ENCODE data around the gene RIOX2.

RIOX2 gene

DNA sequence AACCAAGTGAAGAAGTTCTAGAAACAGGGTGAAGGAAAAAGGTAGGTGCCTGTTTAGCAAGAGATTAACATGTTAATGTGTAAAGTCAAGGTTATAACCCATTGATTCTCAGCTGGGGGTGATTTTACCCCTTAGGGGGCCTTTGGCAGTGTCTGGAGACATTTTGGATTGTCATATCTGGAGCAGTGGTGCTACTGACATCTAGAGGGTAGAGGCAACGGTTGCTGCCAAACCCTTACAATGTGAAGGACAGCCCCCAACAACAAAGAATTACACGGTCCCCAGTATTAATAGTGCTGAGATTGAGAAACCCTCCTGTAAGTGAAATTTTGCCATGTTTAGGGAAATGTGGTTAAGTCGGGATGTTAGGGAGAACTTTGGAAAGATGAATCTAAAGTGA is 75.7 kb downstream of the RIOX2 start:
- Histone ChIP-seq H3K27me3 (replicated peaks; ENCODE audit: control insufficient read depth, insufficient read depth, low read length) (no peaks in the 10 kb centered on the region), H3K36me3 (ENCODE audit: control insufficient read depth, insufficient read depth, low read length) (no peaks in the 10 kb centered on the region), H3K4me3 (replicated peaks; ENCODE audit: low read depth, low read length) (no peak overlapping the region)
- no peak for DNase-seq (ENCODE audit: extremely low read depth, insufficient read length)
- TF ChIP-seq, protein P1, sequence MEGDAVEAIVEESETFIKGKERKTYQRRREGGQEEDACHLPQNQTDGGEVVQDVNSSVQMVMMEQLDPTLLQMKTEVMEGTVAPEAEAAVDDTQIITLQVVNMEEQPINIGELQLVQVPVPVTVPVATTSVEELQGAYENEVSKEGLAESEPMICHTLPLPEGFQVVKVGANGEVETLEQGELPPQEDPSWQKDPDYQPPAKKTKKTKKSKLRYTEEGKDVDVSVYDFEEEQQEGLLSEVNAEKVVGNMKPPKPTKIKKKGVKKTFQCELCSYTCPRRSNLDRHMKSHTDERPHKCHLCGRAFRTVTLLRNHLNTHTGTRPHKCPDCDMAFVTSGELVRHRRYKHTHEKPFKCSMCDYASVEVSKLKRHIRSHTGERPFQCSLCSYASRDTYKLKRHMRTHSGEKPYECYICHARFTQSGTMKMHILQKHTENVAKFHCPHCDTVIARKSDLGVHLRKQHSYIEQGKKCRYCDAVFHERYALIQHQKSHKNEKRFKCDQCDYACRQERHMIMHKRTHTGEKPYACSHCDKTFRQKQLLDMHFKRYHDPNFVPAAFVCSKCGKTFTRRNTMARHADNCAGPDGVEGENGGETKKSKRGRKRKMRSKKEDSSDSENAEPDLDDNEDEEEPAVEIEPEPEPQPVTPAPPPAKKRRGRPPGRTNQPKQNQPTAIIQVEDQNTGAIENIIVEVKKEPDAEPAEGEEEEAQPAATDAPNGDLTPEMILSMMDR (IDR thresholded peaks at IDR 0.05; ENCODE audit: insufficient read depth, low read length, poor library complexity, severe bottlenecking), result no peak

DNA sequence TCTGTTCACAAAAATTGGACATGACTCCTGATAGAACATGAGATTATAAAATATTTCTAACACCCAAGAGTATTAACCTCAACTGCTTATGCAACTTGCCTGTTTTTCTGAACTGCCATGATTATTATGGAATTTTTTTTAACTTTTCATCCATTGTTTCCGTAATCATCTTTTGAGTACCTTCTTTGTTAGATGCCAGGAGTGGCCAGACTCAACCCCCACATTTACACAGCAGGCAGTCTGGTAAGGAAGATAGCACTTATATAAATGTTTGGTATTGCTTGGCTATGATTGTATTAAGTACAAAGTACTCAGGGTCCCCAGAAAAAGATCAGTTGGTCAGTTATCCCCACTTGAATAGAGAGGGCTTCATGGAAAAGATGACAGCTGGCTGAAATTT is 76.1 kb downstream of the RIOX2 start:
- no peak for DNase-seq (ENCODE audit: extremely low read depth, insufficient read length)
- TF ChIP-seq, protein P1 (IDR thresholded peaks at IDR 0.05; ENCODE audit: insufficient read depth, low read length, poor library complexity, severe bottlenecking), result no peak
- Histone ChIP-seq H3K27me3 (replicated peaks; ENCODE audit: control insufficient read depth, insufficient read depth, low read length) (no peaks in the 10 kb centered on the region), H3K36me3 (ENCODE audit: control insufficient read depth, insufficient read depth, low read length) (no peaks in the 10 kb centered on the region), H3K4me3 (replicated peaks; ENCODE audit: low read depth, low read length) (no peak overlapping the region)

DNA sequence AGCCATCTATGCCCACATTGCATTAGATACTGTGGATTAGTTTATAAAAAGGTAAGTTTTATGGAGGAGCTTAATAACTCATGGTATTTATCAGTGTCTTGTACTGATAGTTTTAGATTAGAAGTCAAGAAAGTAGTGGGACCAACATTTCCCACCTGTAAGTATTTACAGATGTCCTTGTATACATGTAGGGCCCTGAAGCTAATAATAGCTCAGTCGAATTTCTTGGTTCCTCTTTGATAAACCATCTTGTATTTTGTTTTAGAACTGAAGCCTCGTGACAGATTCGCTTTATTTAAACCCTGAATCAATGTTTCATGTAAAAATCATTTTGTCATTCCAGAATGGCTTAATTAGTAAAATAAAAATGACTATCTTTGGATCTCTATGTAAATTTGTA is 77.0 kb downstream of the RIOX2 start:
- no peak for DNase-seq (ENCODE audit: extremely low read depth, insufficient read length)
- no peaks in the 10 kb centered on the region for H3K36me3 ChIP-seq (ENCODE audit: control insufficient read depth, insufficient read depth, low read length)
- TF ChIP-seq, protein P1 (IDR thresholded peaks at IDR 0.05; ENCODE audit: insufficient read depth, low read length, poor library complexity, severe bottlenecking), result no peak
- no peaks in the 10 kb centered on the region for H3K27me3 ChIP-seq (replicated peaks; ENCODE audit: control insufficient read depth, insufficient read depth, low read length)
- H3K4me3 ChIP-seq (replicated peaks; ENCODE audit: low read depth, low read length), result no peak overlapping the region

DNA sequence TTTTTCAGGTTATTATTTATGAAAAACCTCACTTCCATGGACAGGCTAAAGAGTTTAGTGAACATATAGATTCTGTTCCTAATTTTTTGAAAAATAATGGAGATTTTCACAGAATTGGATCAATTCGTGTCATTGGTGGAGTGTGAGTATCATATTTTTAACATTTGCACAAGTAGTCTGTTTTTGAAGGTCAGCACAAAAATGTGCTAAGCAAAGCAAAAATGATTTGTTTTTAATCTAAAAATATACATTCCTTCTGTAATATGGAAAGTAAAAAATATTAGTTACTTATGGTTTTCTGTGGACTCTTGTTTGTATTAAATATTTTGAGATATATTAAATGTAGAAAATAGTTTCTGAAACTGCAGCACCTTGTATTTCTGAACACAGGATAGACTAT is 79.4 kb downstream of the RIOX2 start:
- Histone ChIP-seq H3K36me3 (ENCODE audit: control insufficient read depth, insufficient read depth, low read length) (no peaks in the 10 kb centered on the region), H3K27me3 (replicated peaks; ENCODE audit: control insufficient read depth, insufficient read depth, low read length) (no peaks in the 10 kb centered on the region), H3K4me3 (replicated peaks; ENCODE audit: low read depth, low read length) (no peak overlapping the region)
- no peak for DNase-seq (ENCODE audit: extremely low read depth, insufficient read length)
- TF ChIP-seq, protein P1 (IDR thresholded peaks at IDR 0.05; ENCODE audit: insufficient read depth, low read length, poor library complexity, severe bottlenecking), result no peak
